Activated CD4-positive, alpha-beta memory T cell treated with anti-CD3 and anti-CD28 coated beads, Interleukin-2, amount 10 ng/mL, durations not matched to agents 7 days and 5 days (primary cell): Measurements from ENCODE around the gene BRD3OS. TPM values are rescaled to one million over a fixed set of nuclear protein-coding genes. Genes with fewer than 3 reads are reported as not detected.

Experiments
- CTCF ChIA-PET: fragments of 350-600 bp; sonication (Branson Sonifier 250); formaldehyde crosslinking; loops from one replicate; lab custom pipeline; 2021; ENCODE audit warnings: antibody characterized with exemption, inconsistent platforms; lab: Charles Lee
- POLR2A ChIA-PET: fragments of 350-600 bp; sonication (Branson Sonifier 250); formaldehyde crosslinking; loops from one replicate; lab custom pipeline; 2021; ENCODE audit warnings: antibody characterized with exemption; lab: Charles Lee
- DNase-seq: peaks from one replicate; pipeline ENCODE4 v3.0.0-alpha.2; 2020
- H3K27ac Mint-ChIP-seq: one replicate; pipeline ENCODE4 v1.8.0; 2021; ENCODE audit warnings: mild to moderate bottlenecking, mixed read lengths
- H3K27me3 Mint-ChIP-seq: one replicate; pipeline ENCODE4 v1.8.0; 2021; ENCODE audit warnings: mixed read lengths
- H3K36me3 Mint-ChIP-seq: one replicate; pipeline ENCODE4 v1.8.0; 2021; ENCODE audit warnings: low read depth, mixed read lengths
- H3K4me1 Mint-ChIP-seq: one replicate; pipeline ENCODE4 v1.8.0; 2021; ENCODE audit warnings: mixed read lengths
- H3K4me3 Mint-ChIP-seq: one replicate; pipeline ENCODE4 v1.8.0; 2021; ENCODE audit warnings: mild to moderate bottlenecking, mixed read lengths
- H3K9me3 Mint-ChIP-seq: one replicate; pipeline ENCODE4 v1.8.0; 2021; ENCODE audit warnings: mixed read lengths
- total RNA-seq, 2 experiments: library from RNA; stranded (reverse); gene quantifications; one replicate each; pipeline ENCODE4 v1.2.3, GENCODE V29; 2021

Gene BRD3OS
- total RNA-seq, 2 experiments from 2014 or later: 9.6 to 10.3 TPM

GRCh38 chr9:134047868-134048581, 22.7 kb downstream of the BRD3OS start:
- ChIA-PET POLR2A (no interaction called here), CTCF (no interaction called here)
- Mint-ChIP-seq H3K4me3 (no peak overlapping the region), H3K36me3 (peaks cover 9% of the 10 kb centered on the region), H3K27me3 (no peaks in the 10 kb centered on the region), H3K27ac (no peak overlapping the region), H3K9me3 (no peaks in the 10 kb centered on the region), H3K4me1 (no peaks in the 10 kb centered on the region)
- DNase-seq: no peak

- H3K27me3 Mint-ChIP-seq: no peaks in the 10 kb centered on the region
- CTCF ChIA-PET: no interaction called here
- no peaks in the 10 kb centered on the region for H3K4me1 Mint-ChIP-seq
- no peak for DNase-seq
- POLR2A ChIA-PET: no interaction called here
- H3K9me3 Mint-ChIP-seq: no peaks in the 10 kb centered on the region
- H3K4me3 Mint-ChIP-seq: no peak overlapping the region
- H3K36me3 Mint-ChIP-seq: peaks cover 9% of the 10 kb centered on the region
- H3K27ac Mint-ChIP-seq: no peak overlapping the region
These were observed 23.3 kb downstream of the BRD3OS start for GRCh38 chr9:134048582-134048968.

- DNase-seq: no peak
- Mint-ChIP-seq H3K4me1 (no peaks in the 10 kb centered on the region), H3K9me3 (no peaks in the 10 kb centered on the region), H3K27me3 (no peaks in the 10 kb centered on the region), H3K4me3 (no peak overlapping the region), H3K27ac (no peak overlapping the region), H3K36me3 (peaks cover 9% of the 10 kb centered on the region)
- ChIA-PET POLR2A (no interaction called here), CTCF (no interaction called here)
These were observed 24.0 kb downstream of the BRD3OS start for GRCh38 chr9:134049236-134049635.

GRCh38 chr9:134049772-134050588, 24.7 kb downstream of the BRD3OS start:
- POLR2A ChIA-PET: no interaction called here
- DNase-seq: no peak
- H3K27ac Mint-ChIP-seq: no peak overlapping the region
- CTCF ChIA-PET: no interaction called here
- peaks cover 9% of the 10 kb centered on the region for H3K36me3 Mint-ChIP-seq
- no peaks in the 10 kb centered on the region for H3K4me1 Mint-ChIP-seq
- no peaks in the 10 kb centered on the region for H3K9me3 Mint-ChIP-seq
- H3K27me3 Mint-ChIP-seq: no peaks in the 10 kb centered on the region
- H3K4me3 Mint-ChIP-seq: no peak overlapping the region

GRCh38 chr9:134050726-134051125, 25.4 kb downstream of the BRD3OS start:
- no peaks in the 10 kb centered on the region for H3K27me3 Mint-ChIP-seq

GRCh38 chr9:134051319-134051718, 26.0 kb downstream of the BRD3OS start:
- POLR2A ChIA-PET: interaction anchor here (1.2 kb wide), 1 partner anchor 9 kb away, joined by 3 read pairs; no protein-coding TSS in a partner anchor
- H3K36me3 Mint-ChIP-seq: peaks cover 9% of the 10 kb centered on the region
- H3K9me3 Mint-ChIP-seq: no peaks in the 10 kb centered on the region
- no peaks in the 10 kb centered on the region for H3K4me1 Mint-ChIP-seq
- DNase-seq: no peak
- CTCF ChIA-PET: no interaction called here
- H3K4me3 Mint-ChIP-seq: no peak overlapping the region
- H3K27me3 Mint-ChIP-seq: no peaks in the 10 kb centered on the region
- no peak overlapping the region for H3K27ac Mint-ChIP-seq

More at GRCh38 chr9:134050726-134051125, 25.4 kb downstream of the BRD3OS start:
- Mint-ChIP-seq H3K9me3 (no peaks in the 10 kb centered on the region), H3K4me1 (no peaks in the 10 kb centered on the region), H3K4me3 (no peak overlapping the region), H3K27ac (no peak overlapping the region), H3K36me3 (peaks cover 9% of the 10 kb centered on the region)
- no peak for DNase-seq
- POLR2A ChIA-PET: interaction anchor here (1.2 kb wide), 1 partner anchor 8 kb away, joined by 3 read pairs; no protein-coding TSS in a partner anchor
- CTCF ChIA-PET: no interaction called here

- CTCF ChIA-PET: no interaction called here
These were observed 27.2 kb downstream of the BRD3OS start for GRCh38 chr9:134052491-134052890.

GRCh38 chr9:134052941-134053340, 27.7 kb downstream of the BRD3OS start:
- Mint-ChIP-seq H3K27ac (no peak overlapping the region), H3K4me1 (no peaks in the 10 kb centered on the region), H3K4me3 (no peak overlapping the region), H3K36me3 (peaks cover 9% of the 10 kb centered on the region), H3K9me3 (no peaks in the 10 kb centered on the region), H3K27me3 (no peaks in the 10 kb centered on the region)
- ChIA-PET POLR2A (no interaction called here), CTCF (no interaction called here)
- no peak for DNase-seq

More at GRCh38 chr9:134052491-134052890, 27.2 kb downstream of the BRD3OS start:
- no peaks in the 10 kb centered on the region for H3K4me1 Mint-ChIP-seq
- no peak overlapping the region for H3K27ac Mint-ChIP-seq
- no peaks in the 10 kb centered on the region for H3K9me3 Mint-ChIP-seq
- no peak overlapping the region for H3K4me3 Mint-ChIP-seq
- no peak for DNase-seq
- POLR2A ChIA-PET: no interaction called here
- peaks cover 9% of the 10 kb centered on the region for H3K36me3 Mint-ChIP-seq
- no peaks in the 10 kb centered on the region for H3K27me3 Mint-ChIP-seq

GRCh38 chr9:134053401-134053871, 28.2 kb downstream of the BRD3OS start:
- no peaks in the 10 kb centered on the region for H3K9me3 Mint-ChIP-seq
- no peak for DNase-seq
- POLR2A ChIA-PET: no interaction called here
- CTCF ChIA-PET: no interaction called here
- H3K27ac Mint-ChIP-seq: no peak overlapping the region
- no peaks in the 10 kb centered on the region for H3K4me1 Mint-ChIP-seq
- H3K27me3 Mint-ChIP-seq: no peaks in the 10 kb centered on the region
- no peak overlapping the region for H3K4me3 Mint-ChIP-seq
- H3K36me3 Mint-ChIP-seq: peaks cover 7% of the 10 kb centered on the region

GRCh38 chr9:134053941-134054761, 28.9 kb downstream of the BRD3OS start:
- Mint-ChIP-seq H3K36me3 (peaks cover 7% of the 10 kb centered on the region), H3K4me1 (no peaks in the 10 kb centered on the region), H3K27ac (no peak overlapping the region), H3K9me3 (no peaks in the 10 kb centered on the region), H3K4me3 (no peak overlapping the region), H3K27me3 (no peaks in the 10 kb centered on the region)
- no peak for DNase-seq
- POLR2A ChIA-PET: no interaction called here
- CTCF ChIA-PET: no interaction called here

GRCh38 chr9:134054891-134055811, 29.9 kb downstream of the BRD3OS start:
- no peaks in the 10 kb centered on the region for H3K27me3 Mint-ChIP-seq
- no peaks in the 10 kb centered on the region for H3K9me3 Mint-ChIP-seq
- H3K4me3 Mint-ChIP-seq: no peak overlapping the region
- H3K27ac Mint-ChIP-seq: no peak overlapping the region
- ChIA-PET CTCF (no interaction called here), POLR2A (interaction anchor here (0.5 kb wide), 1 partner anchor 36 kb away, joined by 6 read pairs; no protein-coding TSS in a partner anchor)
- peaks cover 3% of the 10 kb centered on the region for H3K4me1 Mint-ChIP-seq
- no peak for DNase-seq
- H3K36me3 Mint-ChIP-seq: peaks cover 7% of the 10 kb centered on the region

GRCh38 chr9:134055981-134056461, 30.7 kb downstream of the BRD3OS start:
- peaks cover 6% of the 10 kb centered on the region for H3K36me3 Mint-ChIP-seq
- H3K27ac Mint-ChIP-seq: no peak overlapping the region
- no peak overlapping the region for H3K4me3 Mint-ChIP-seq
- ChIA-PET POLR2A (interaction anchor here (0.5 kb wide), 1 partner anchor 37 kb away, joined by 6 read pairs; no protein-coding TSS in a partner anchor), CTCF (no interaction called here)
- no peaks in the 10 kb centered on the region for H3K27me3 Mint-ChIP-seq
- no peak for DNase-seq
- H3K9me3 Mint-ChIP-seq: no peaks in the 10 kb centered on the region
- H3K4me1 Mint-ChIP-seq: peaks cover 10% of the 10 kb centered on the region
